ENCODE data around the gene AHR.
"Not testable (repeated sequence)": the region's sequence is repeated elsewhere in the genome, so short reads cannot be mapped to it uniquely, and the experiment has no call there.

AHR gene

GRCh38 chr7:17328641-17329040 is 30.2 kb downstream of the AHR start:
- Histone ChIP-seq H3K4me3 (ENCODE audit: low read length) (no peak overlapping the region), H3K9ac (ENCODE audit: low read length) (no peak overlapping the region), H3K4me1 (ENCODE audit: control insufficient read depth, insufficient read depth, low read length) (no peaks in the 10 kb centered on the region), H3K27ac (ENCODE audit: low read depth, low read length) (no peak overlapping the region), H3K36me3 (ENCODE audit: control insufficient read depth, insufficient read depth, low read length) (peaks cover 3% of the 10 kb centered on the region), H3K27me3 (ENCODE audit: control insufficient read depth, insufficient read depth, low read length) (no peaks in the 10 kb centered on the region)

GRCh38 chr7:17329440-17329839 is 31.0 kb downstream of the AHR start:
- Histone ChIP-seq H3K4me3 (ENCODE audit: low read length) (no peak overlapping the region), H3K9ac (ENCODE audit: low read length) (no peak overlapping the region), H3K36me3 (ENCODE audit: control insufficient read depth, insufficient read depth, low read length) (peaks cover 6% of the 10 kb centered on the region), H3K27me3 (ENCODE audit: control insufficient read depth, insufficient read depth, low read length) (no peaks in the 10 kb centered on the region), H3K27ac (ENCODE audit: low read depth, low read length) (no peak overlapping the region), H3K4me1 (ENCODE audit: control insufficient read depth, insufficient read depth, low read length) (no peaks in the 10 kb centered on the region)

- Histone ChIP-seq H3K27ac (ENCODE audit: low read depth, low read length) (no peak overlapping the region), H3K4me1 (ENCODE audit: control insufficient read depth, insufficient read depth, low read length) (no peaks in the 10 kb centered on the region), H3K9ac (ENCODE audit: low read length) (no peak overlapping the region), H3K27me3 (ENCODE audit: control insufficient read depth, insufficient read depth, low read length) (no peaks in the 10 kb centered on the region), H3K36me3 (ENCODE audit: control insufficient read depth, insufficient read depth, low read length) (peaks cover 15% of the 10 kb centered on the region), H3K4me3 (ENCODE audit: low read length) (no peak overlapping the region)
Observed at GRCh38 chr7:17331891-17332501, 33.5 kb downstream of the AHR start.

GRCh38 chr7:17333221-17333620 is 34.8 kb downstream of the AHR start:
- Histone ChIP-seq H3K4me1 (ENCODE audit: control insufficient read depth, insufficient read depth, low read length) (no peaks in the 10 kb centered on the region), H3K27ac (ENCODE audit: low read depth, low read length) (no peak overlapping the region), H3K36me3 (ENCODE audit: control insufficient read depth, insufficient read depth, low read length) (peaks cover 15% of the 10 kb centered on the region)

GRCh38 chr7:17336168-17336567 is 37.7 kb downstream of the AHR start:
- Histone ChIP-seq H3K4me3 (ENCODE audit: low read length) (no peak overlapping the region), H3K27me3 (ENCODE audit: control insufficient read depth, insufficient read depth, low read length) (no peaks in the 10 kb centered on the region), H3K9ac (ENCODE audit: low read length) (no peak overlapping the region), H3K36me3 (ENCODE audit: control insufficient read depth, insufficient read depth, low read length) (peaks cover 12% of the 10 kb centered on the region), H3K4me1 (ENCODE audit: control insufficient read depth, insufficient read depth, low read length) (no peaks in the 10 kb centered on the region), H3K27ac (ENCODE audit: low read depth, low read length) (no peak overlapping the region)

More at GRCh38 chr7:17333221-17333620, 34.8 kb downstream of the AHR start:
- no peaks in the 10 kb centered on the region for H3K27me3 ChIP-seq (ENCODE audit: control insufficient read depth, insufficient read depth, low read length)
- H3K9ac ChIP-seq (ENCODE audit: low read length) = no peak overlapping the region
- no peak overlapping the region for H3K4me3 ChIP-seq (ENCODE audit: low read length)

GRCh38 chr7:17339139-17339538 is 40.7 kb downstream of the AHR start:
- Histone ChIP-seq H3K4me3 (ENCODE audit: low read length) (no peak overlapping the region), H3K27ac (ENCODE audit: low read depth, low read length) (no peak overlapping the region), H3K4me1 (ENCODE audit: control insufficient read depth, insufficient read depth, low read length) (no peaks in the 10 kb centered on the region), H3K27me3 (ENCODE audit: control insufficient read depth, insufficient read depth, low read length) (no peaks in the 10 kb centered on the region), H3K36me3 (ENCODE audit: control insufficient read depth, insufficient read depth, low read length) (peaks cover 8% of the 10 kb centered on the region), H3K9ac (ENCODE audit: low read length) (no peak overlapping the region)

- peaks cover 5% of the 10 kb centered on the region for H3K36me3 ChIP-seq (ENCODE audit: control insufficient read depth, insufficient read depth, low read length)
- no peak overlapping the region for H3K4me3 ChIP-seq (ENCODE audit: low read length)
- no peaks in the 10 kb centered on the region for H3K4me1 ChIP-seq (ENCODE audit: control insufficient read depth, insufficient read depth, low read length)
- H3K27me3 ChIP-seq (ENCODE audit: control insufficient read depth, insufficient read depth, low read length) = no peaks in the 10 kb centered on the region
- no peak overlapping the region for H3K9ac ChIP-seq (ENCODE audit: low read length)
- H3K27ac ChIP-seq (ENCODE audit: low read depth, low read length) = no peak overlapping the region
Observed at GRCh38 chr7:17339952-17340351, 41.5 kb downstream of the AHR start.

- Histone ChIP-seq H3K36me3 (ENCODE audit: control insufficient read depth, insufficient read depth, low read length) (peaks cover 5% of the 10 kb centered on the region), H3K4me1 (ENCODE audit: control insufficient read depth, insufficient read depth, low read length) (no peaks in the 10 kb centered on the region), H3K27ac (ENCODE audit: low read depth, low read length) (no peak overlapping the region), H3K27me3 (ENCODE audit: control insufficient read depth, insufficient read depth, low read length) (no peaks in the 10 kb centered on the region), H3K4me3 (ENCODE audit: low read length) (no peak overlapping the region), H3K9ac (ENCODE audit: low read length) (no peak overlapping the region)
Observed at GRCh38 chr7:17340655-17341054, 42.2 kb downstream of the AHR start.

- H3K36me3 ChIP-seq (ENCODE audit: control insufficient read depth, insufficient read depth, low read length) = no peaks in the 10 kb centered on the region
- no peak overlapping the region for H3K27ac ChIP-seq (ENCODE audit: low read depth, low read length)
- H3K4me3 ChIP-seq (ENCODE audit: low read length) = no peak overlapping the region
- no peaks in the 10 kb centered on the region for H3K4me1 ChIP-seq (ENCODE audit: control insufficient read depth, insufficient read depth, low read length)
- no peaks in the 10 kb centered on the region for H3K27me3 ChIP-seq (ENCODE audit: control insufficient read depth, insufficient read depth, low read length)
- no peak overlapping the region for H3K9ac ChIP-seq (ENCODE audit: low read length)
Observed at GRCh38 chr7:17342756-17343155, 44.3 kb downstream of the AHR start.

GRCh38 chr7:17347401-17347800 is 48.9 kb downstream of the AHR start:
- Histone ChIP-seq H3K4me3 (ENCODE audit: low read length) (no peak overlapping the region), H3K27me3 (ENCODE audit: control insufficient read depth, insufficient read depth, low read length) (no peaks in the 10 kb centered on the region), H3K36me3 (ENCODE audit: control insufficient read depth, insufficient read depth, low read length) (no peaks in the 10 kb centered on the region), H3K9ac (ENCODE audit: low read length) (no peak overlapping the region), H3K4me1 (ENCODE audit: control insufficient read depth, insufficient read depth, low read length) (no peaks in the 10 kb centered on the region), H3K27ac (ENCODE audit: low read depth, low read length) (no peak overlapping the region)

GRCh38 chr7:17348932-17349331 is 50.5 kb downstream of the AHR start:
- not testable (repeated sequence) for H3K36me3 ChIP-seq (ENCODE audit: control insufficient read depth, insufficient read depth, low read length); H3K4me3 ChIP-seq (ENCODE audit: low read length); H3K4me1 ChIP-seq (ENCODE audit: control insufficient read depth, insufficient read depth, low read length); H3K9ac ChIP-seq (ENCODE audit: low read length); H3K27ac ChIP-seq (ENCODE audit: low read depth, low read length); H3K27me3 ChIP-seq (ENCODE audit: control insufficient read depth, insufficient read depth, low read length)

GRCh38 chr7:17350321-17350720 is 51.9 kb downstream of the AHR start:
- not testable (repeated sequence) for H3K27ac ChIP-seq (ENCODE audit: low read depth, low read length); H3K27me3 ChIP-seq (ENCODE audit: control insufficient read depth, insufficient read depth, low read length); H3K9ac ChIP-seq (ENCODE audit: low read length); H3K4me1 ChIP-seq (ENCODE audit: control insufficient read depth, insufficient read depth, low read length); H3K36me3 ChIP-seq (ENCODE audit: control insufficient read depth, insufficient read depth, low read length); H3K4me3 ChIP-seq (ENCODE audit: low read length)

GRCh38 chr7:17353650-17354419 is 55.4 kb downstream of the AHR start:
- not testable (repeated sequence) for H3K27ac ChIP-seq (ENCODE audit: low read depth, low read length); H3K27me3 ChIP-seq (ENCODE audit: control insufficient read depth, insufficient read depth, low read length); H3K9ac ChIP-seq (ENCODE audit: low read length); H3K36me3 ChIP-seq (ENCODE audit: control insufficient read depth, insufficient read depth, low read length); H3K4me3 ChIP-seq (ENCODE audit: low read length); H3K4me1 ChIP-seq (ENCODE audit: control insufficient read depth, insufficient read depth, low read length)
